HG02798 (cell line): ENCODE data around the gene ZNF24.

Source experiments
- ATAC-seq: cut with Tn5 transposase; IDR thresholded peaks from one replicate; pipeline ENCODE4 v1.9.1; 2021; ENCODE audit warnings: mild to moderate bottlenecking; ENCODE audit not compliant: unreplicated experiment, poor library complexity

Gene ZNF24

GRCh38 chr18:35361570-35362321 is 17.5 kb upstream of the ZNF24 start:
- no peak for ATAC-seq

GRCh38 chr18:35355140-35355618 is 11.0 kb upstream of the ZNF24 start:
- ATAC-seq: peak; percentile 98

- no peak for ATAC-seq
Observed at GRCh38 chr18:35352778-35353177, 8.6 kb upstream of the ZNF24 start.

GRCh38 chr18:35352283-35352682 is 8.1 kb upstream of the ZNF24 start:
- ATAC-seq: no peak

- ATAC-seq: no peak
Observed at GRCh38 chr18:35348001-35348400, 3.8 kb upstream of the ZNF24 start.

GRCh38 chr18:35345950-35346349 is 1.7 kb upstream of the ZNF24 start:
- no peak for ATAC-seq

- ATAC-seq: no peak
Observed at GRCh38 chr18:35345460-35345921, 1.3 kb upstream of the ZNF24 start.

- no peak for ATAC-seq
Observed at GRCh38 chr18:35344736-35345459, 678 bp upstream of the ZNF24 start.

GRCh38 chr18:35343488-35343935 is 708 bp downstream of the ZNF24 start:
- ATAC-seq: no peak

- no peak for ATAC-seq
Observed at GRCh38 chr18:35337286-35337685, 6.9 kb downstream of the ZNF24 start.

GRCh38 chr18:35335866-35336265 is 8.4 kb downstream of the ZNF24 start:
- ATAC-seq: no peak

GRCh38 chr18:35334821-35335220 is 9.4 kb downstream of the ZNF24 start:
- no peak for ATAC-seq

- ATAC-seq: no peak
Observed at GRCh38 chr18:35334212-35334611, 10.0 kb downstream of the ZNF24 start.

GRCh38 chr18:35331367-35332087 is 12.7 kb downstream of the ZNF24 start:
- ATAC-seq: no peak

GRCh38 chr18:35328868-35329267 is 15.4 kb downstream of the ZNF24 start:
- no peak for ATAC-seq

- no peak for ATAC-seq
Observed at GRCh38 chr18:35326695-35327387, 17.4 kb downstream of the ZNF24 start.

- no peak for ATAC-seq
Observed at GRCh38 chr18:35324926-35325655, 19.1 kb downstream of the ZNF24 start.

- no peak for ATAC-seq
Observed at GRCh38 chr18:35322486-35323458, 21.4 kb downstream of the ZNF24 start.
